ENCODE data around the gene SPG7. TPM values are rescaled to one million over a fixed set of nuclear protein-coding genes. Genes with fewer than 3 reads are reported as not detected.
"Not testable (repeated sequence)": the region's sequence is repeated elsewhere in the genome, so short reads cannot be mapped to it uniquely, and the experiment has no call there.

Gene SPG7
- total RNA-seq, 1 donor: 78.1 TPM

DNA sequence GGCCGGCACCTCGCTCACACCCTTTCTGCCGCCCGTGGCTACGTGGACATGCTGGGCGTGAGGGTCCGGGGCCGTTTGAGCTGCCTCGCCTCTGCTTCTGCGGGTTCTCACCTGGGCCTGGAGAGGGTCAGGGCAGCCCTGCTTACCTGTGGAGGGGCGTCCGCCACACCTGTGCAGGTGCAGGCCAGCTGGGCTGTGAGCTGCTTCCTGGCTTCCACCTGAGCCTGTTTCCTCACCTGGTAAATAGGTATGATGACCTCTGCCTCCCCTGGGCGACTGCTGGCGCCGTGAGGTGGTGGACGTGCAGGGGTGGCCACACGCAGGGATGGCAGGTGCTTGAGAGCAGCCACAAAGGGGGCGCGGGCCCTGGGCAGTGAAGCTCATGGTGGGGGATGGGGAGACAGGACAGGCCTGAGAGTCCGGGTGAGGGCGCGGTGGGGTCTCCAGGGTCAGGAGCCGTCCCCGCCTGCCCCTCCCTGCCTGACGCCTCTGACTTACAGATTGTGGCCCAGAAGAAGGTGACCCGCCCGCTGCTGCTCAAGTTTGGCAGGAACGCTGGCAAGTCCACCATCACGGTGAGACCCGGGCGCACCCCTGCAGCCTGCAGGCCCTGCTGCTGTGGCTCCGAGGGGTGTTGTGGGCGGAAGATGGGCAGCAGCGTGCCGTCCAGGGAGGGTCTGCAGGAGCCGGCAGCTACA is 75.1 kb downstream of the SPG7 start:
- TF ChIP-seq, protein P1, sequence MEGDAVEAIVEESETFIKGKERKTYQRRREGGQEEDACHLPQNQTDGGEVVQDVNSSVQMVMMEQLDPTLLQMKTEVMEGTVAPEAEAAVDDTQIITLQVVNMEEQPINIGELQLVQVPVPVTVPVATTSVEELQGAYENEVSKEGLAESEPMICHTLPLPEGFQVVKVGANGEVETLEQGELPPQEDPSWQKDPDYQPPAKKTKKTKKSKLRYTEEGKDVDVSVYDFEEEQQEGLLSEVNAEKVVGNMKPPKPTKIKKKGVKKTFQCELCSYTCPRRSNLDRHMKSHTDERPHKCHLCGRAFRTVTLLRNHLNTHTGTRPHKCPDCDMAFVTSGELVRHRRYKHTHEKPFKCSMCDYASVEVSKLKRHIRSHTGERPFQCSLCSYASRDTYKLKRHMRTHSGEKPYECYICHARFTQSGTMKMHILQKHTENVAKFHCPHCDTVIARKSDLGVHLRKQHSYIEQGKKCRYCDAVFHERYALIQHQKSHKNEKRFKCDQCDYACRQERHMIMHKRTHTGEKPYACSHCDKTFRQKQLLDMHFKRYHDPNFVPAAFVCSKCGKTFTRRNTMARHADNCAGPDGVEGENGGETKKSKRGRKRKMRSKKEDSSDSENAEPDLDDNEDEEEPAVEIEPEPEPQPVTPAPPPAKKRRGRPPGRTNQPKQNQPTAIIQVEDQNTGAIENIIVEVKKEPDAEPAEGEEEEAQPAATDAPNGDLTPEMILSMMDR (IDR thresholded peaks at IDR 0.05; ENCODE audit: insufficient read depth, low read length): no peak
- DNase-seq (ENCODE audit: low read depth): no peak
- no peak overlapping the region for H3K4me3 ChIP-seq (ENCODE audit: low read depth, low read length)

DNA sequence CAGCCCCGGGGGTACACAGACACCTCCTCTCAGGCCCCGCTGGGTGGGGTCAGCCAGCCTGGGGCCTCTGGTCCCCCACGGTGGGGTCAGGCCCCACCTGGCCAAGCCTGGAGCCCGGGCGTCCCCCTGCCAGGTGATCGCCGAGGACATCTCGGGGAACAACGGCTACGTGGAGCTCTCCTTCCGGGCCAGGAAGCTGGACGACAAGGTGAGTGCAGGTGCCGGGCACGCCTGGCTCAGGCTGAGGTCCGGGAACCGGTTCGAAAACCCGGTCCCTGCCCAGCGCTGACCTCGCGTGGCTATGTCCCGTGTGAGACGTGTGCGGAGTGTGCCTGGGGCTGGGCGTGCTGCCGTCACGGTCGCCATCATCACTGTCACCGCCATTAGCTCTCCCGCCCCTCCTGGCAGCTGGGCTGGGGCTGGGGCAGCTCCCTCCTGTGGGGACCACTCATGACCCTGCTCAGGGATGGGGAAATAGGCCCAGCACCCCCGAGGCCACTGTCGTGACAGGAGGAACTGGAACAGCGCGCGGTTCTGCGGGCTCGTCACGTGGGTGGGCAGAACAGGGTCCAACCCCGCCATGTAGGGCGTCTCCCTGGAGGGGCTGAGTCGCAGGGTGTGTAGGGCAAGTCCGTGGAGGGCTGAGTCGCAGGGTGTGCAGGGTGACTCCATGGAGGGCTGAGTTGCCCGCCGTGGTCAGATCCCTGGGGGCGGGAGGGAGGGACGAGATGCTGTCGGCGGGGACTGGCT is 75.9 kb downstream of the SPG7 start:
- H3K4me3 ChIP-seq (ENCODE audit: low read depth, low read length): no peak overlapping the region
- TF ChIP-seq, protein P1 (IDR thresholded peaks at IDR 0.05; ENCODE audit: insufficient read depth, low read length): no peak
- no peak for DNase-seq (ENCODE audit: low read depth)

DNA sequence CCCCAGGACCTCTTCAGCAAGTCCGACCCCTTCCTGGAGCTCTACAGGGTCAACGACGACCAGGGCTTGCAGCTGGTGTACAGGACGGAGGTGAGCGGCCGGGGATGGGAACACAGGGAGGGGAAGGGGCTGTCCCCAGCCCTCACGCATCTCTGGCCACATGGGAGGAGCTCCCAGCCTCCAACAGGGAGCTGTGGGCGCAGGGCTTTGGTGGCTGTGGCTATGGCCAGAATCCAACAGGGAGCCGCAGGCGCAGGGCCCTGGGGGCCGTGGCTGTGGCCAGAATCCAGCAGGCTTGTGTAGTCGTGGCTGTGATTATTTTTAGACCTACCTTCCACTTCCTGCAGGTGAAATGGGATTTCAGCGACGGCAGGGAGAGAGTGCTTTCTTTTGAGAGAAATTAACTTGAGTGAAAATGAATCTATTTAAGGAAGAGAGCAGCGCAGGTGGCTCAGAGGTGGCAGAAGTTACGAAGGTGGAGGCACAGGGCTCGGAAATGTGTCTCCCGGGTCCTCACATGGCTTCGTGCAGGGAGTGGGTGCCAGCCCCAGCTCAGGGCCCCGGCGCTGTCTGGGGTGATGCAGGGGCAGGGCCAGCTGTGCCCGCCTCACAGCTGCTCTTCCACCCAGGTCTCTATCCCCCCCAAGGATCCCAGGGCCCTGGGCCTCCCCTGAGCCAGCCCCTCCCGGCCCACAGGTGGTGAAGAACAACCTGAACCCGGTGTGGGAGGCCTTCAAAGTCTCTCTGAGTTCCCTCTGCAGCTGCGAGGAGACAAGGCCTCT is 76.8 kb downstream of the SPG7 start:
- H3K4me3 ChIP-seq (ENCODE audit: low read depth, low read length): no peak overlapping the region
- TF ChIP-seq, protein P1 (IDR thresholded peaks at IDR 0.05; ENCODE audit: insufficient read depth, low read length): no peak
- DNase-seq (ENCODE audit: low read depth): no peak

DNA sequence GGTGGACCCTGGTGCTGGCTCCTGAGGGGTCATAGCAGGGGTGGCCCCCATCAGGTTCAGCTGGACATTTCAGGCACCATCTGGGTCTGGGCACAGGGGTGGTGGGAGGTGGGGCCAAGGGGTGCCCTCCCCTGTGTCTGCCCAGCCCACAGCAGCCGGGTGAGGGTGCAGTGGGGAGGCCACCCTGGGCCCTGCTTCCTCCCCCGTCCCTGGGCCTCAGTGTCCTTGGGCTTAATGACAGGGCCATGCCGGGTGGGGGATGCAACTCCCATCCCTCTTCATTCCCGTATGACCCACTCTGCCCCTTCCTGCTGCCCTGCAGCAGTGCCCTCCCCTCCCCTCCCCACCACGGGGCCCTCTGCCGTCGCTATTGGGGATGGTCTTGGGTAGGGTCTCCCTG is 78.0 kb downstream of the SPG7 start:
- TF ChIP-seq, protein P1 (IDR thresholded peaks at IDR 0.05; ENCODE audit: insufficient read depth, low read length): no peak
- no peak for DNase-seq (ENCODE audit: low read depth)
- no peak overlapping the region for H3K4me3 ChIP-seq (ENCODE audit: low read depth, low read length)

DNA sequence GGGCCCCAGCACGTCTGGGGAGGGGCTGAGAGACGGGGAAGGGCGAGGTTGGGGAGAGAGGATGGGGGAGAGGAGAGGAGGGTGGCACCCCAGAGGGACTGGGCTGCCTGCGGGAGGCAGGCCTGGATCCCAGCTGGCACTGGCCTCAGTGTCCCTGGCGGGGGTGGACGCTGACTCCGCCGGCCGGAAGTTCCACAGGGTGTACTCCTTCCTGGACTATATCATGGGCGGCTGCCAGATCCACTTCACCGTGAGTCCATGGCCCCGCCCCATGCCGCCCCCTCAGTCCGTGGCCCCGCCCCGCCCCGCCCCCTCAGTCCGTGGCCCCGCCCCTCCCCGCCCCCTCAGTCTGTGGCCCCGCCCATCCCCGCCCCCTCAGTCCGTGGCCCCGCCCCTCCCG is 78.7 kb downstream of the SPG7 start:
- DNase-seq (ENCODE audit: low read depth): peak; percentile 54
- no peak overlapping the region for H3K4me3 ChIP-seq (ENCODE audit: low read depth, low read length)
- TF ChIP-seq, protein P1 (IDR thresholded peaks at IDR 0.05; ENCODE audit: insufficient read depth, low read length): no peak

DNA sequence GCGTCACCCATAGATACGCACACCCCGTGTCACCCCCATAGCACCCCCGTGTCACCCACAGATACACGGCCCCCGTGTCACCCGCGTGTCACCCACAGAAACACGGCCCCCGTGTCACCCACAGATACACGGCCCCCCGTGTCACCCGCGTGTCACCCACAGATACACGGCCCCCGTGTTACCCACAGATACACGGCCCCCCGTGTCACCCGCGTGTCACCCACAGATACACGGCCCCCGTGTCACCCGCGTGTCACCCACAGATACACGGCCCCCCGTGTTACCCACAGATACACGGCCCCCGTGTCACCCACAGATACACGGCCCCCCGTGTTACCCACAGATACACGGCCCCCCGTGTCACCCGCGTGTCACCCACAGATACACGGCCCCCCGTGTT is 79.5 kb downstream of the SPG7 start:
- H3K4me3 ChIP-seq (ENCODE audit: low read depth, low read length); DNase-seq (ENCODE audit: low read depth): not testable (repeated sequence)
